Small intestine (tissue), 4 donors: ENCODE results near the gene KLHL11. TPM values are rescaled to one million over a fixed set of nuclear protein-coding genes. Genes with fewer than 3 reads are reported as not detected.

Source experiments
- polyA plus RNA-seq, 4 donors: library from polyadenylated mRNA; stranded (reverse) in 3 of 4; unstranded in 1 of 4; fragments of 200-250 nt in 3 of 4; fragments of 120-200 nt in 1 of 4; gene quantifications; one replicate each; pipeline versions ENCODE4 v1.2.1 to v1.2.3, GENCODE V29; 2013
- donor health status: healthy with polysubstance abuse.
- donor health status: Bipolar disorder and iron deficiency.
- donor health status: healthy.

Gene KLHL11
- polyA plus RNA-seq, 4 donors: 1.7 to 5.1 TPM; not detected in 2

Other genes starting within 250 kb of the KLHL11 start
- 1 to 10 TPM in 2 of 4 donors, under 1 TPM in 1, not detected in 1; 0.65 to 2.4 (median 1.8) TPM for gene KRT17, start 240.8 kb downstream of the KLHL11 start, polyA plus RNA-seq
- 100 to 1,000 TPM; 328 to 770 (median 618) TPM for gene EIF1, start 176.5 kb downstream of the KLHL11 start, polyA plus RNA-seq
- 1 to 10 TPM in 1 of 4 donors, not detected in 3; 1.9 TPM for gene GAST, start 153.1 kb downstream of the KLHL11 start, polyA plus RNA-seq
- under 1 TPM; 0.21 to 0.40 (median 0.25) TPM for gene HAP1, start 130.8 kb downstream of the KLHL11 start, polyA plus RNA-seq
- gene JUP, start 78.7 kb downstream of the KLHL11 start, polyA plus RNA-seq: 100 to 1,000 TPM; 122 to 316 (median 270) TPM
- 10 to 100 TPM in 2 of 4 donors, 1 to 10 TPM in 2; 6.5 to 19.1 (median 11.2) TPM for gene P3H4, start 53.5 kb downstream of the KLHL11 start, polyA plus RNA-seq
- gene FKBP10, start 52.4 kb downstream of the KLHL11 start, polyA plus RNA-seq: 10 to 100 TPM in 2 of 4 donors, 1 to 10 TPM in 1, under 1 TPM in 1; 0.67 to 39.7 (median 8.7) TPM
- 10 to 100 TPM; 10.5 to 36.0 (median 27.9) TPM for gene NT5C3B, start 29.2 kb downstream of the KLHL11 start, polyA plus RNA-seq
- gene KLHL10, start 27.6 kb downstream of the KLHL11 start, polyA plus RNA-seq: under 1 TPM in 1 of 4 donors, not detected in 3; 0.15 TPM
- 10 to 100 TPM; 44.0 to 84.9 (median 54.4) TPM for gene ACLY, start 53.5 kb upstream of the KLHL11 start, polyA plus RNA-seq
- under 1 TPM in 2 of 4 donors, not detected in 2; 0.28 to 0.50 TPM for gene ODAD4, start 65.2 kb upstream of the KLHL11 start, polyA plus RNA-seq
- 10 to 100 TPM; 13.2 to 38.9 (median 28.4) TPM for gene CNP, start 101.4 kb upstream of the KLHL11 start, polyA plus RNA-seq
- 10 to 100 TPM; 70.0 to 91.2 (median 74.7) TPM for gene DNAJC7, start 152.0 kb upstream of the KLHL11 start, polyA plus RNA-seq
- 10 to 100 TPM; 21.1 to 38.8 (median 26.1) TPM for gene NKIRAS2, start 154.7 kb upstream of the KLHL11 start, polyA plus RNA-seq
- gene C17orf113, start 185.2 kb upstream of the KLHL11 start, polyA plus RNA-seq: 1 to 10 TPM in 1 of 4 donors, under 1 TPM in 3; 0.22 to 3.4 (median 0.52) TPM
- 1 to 10 TPM in 1 of 4 donors, under 1 TPM in 1, not detected in 2; 0.31 to 2.3 TPM for gene ZNF385C, start 233.1 kb upstream of the KLHL11 start, polyA plus RNA-seq
- gene DHX58, start 247.3 kb upstream of the KLHL11 start, polyA plus RNA-seq: 10 to 100 TPM; 11.4 to 33.8 (median 13.7) TPM